GM10847 (cell line): ENCODE data around the gene NSUN2.

Source experiments
- POLR2A ChIP-seq: IDR thresholded peaks from 2 replicates; pipeline ENCODE4 v1.6.1; 2011; ENCODE audit not compliant: insufficient read length; ENCODE audit errors: extremely low read depth

Gene NSUN2

GRCh38 chr5:6596388-6596787 lies 36.5 kb downstream of the NSUN2 start:
- TF ChIP-seq POLR2A: no peak

GRCh38 chr5:6595405-6595804 lies 37.4 kb downstream of the NSUN2 start:
- TF ChIP-seq POLR2A: no peak

- TF ChIP-seq POLR2A: no peak
Measured at GRCh38 chr5:6594066-6594465, 38.8 kb downstream of the NSUN2 start.

- no peak for TF ChIP-seq POLR2A
Measured at GRCh38 chr5:6593148-6594016, 39.5 kb downstream of the NSUN2 start.

GRCh38 chr5:6592601-6593000 lies 40.2 kb downstream of the NSUN2 start:
- no peak for TF ChIP-seq POLR2A

- TF ChIP-seq POLR2A: no peak
Measured at GRCh38 chr5:6591671-6592288, 41.1 kb downstream of the NSUN2 start.

- TF ChIP-seq POLR2A: no peak
Measured at GRCh38 chr5:6590581-6590980, 42.3 kb downstream of the NSUN2 start.

- no peak for TF ChIP-seq POLR2A
Measured at GRCh38 chr5:6587171-6587570, 45.7 kb downstream of the NSUN2 start.

- TF ChIP-seq POLR2A: no peak
Measured at GRCh38 chr5:6586647-6587042, 46.2 kb downstream of the NSUN2 start.

GRCh38 chr5:6585939-6586646 lies 46.8 kb downstream of the NSUN2 start:
- no peak for TF ChIP-seq POLR2A

GRCh38 chr5:6585168-6585567 lies 47.7 kb downstream of the NSUN2 start:
- TF ChIP-seq POLR2A: no peak

- TF ChIP-seq POLR2A: no peak
Measured at GRCh38 chr5:6584727-6585126, 48.1 kb downstream of the NSUN2 start.

- no peak for TF ChIP-seq POLR2A
Measured at GRCh38 chr5:6584101-6584645, 48.7 kb downstream of the NSUN2 start.

GRCh38 chr5:6583049-6583880 lies 49.6 kb downstream of the NSUN2 start:
- TF ChIP-seq POLR2A: no peak

- TF ChIP-seq POLR2A: no peak
Measured at GRCh38 chr5:6582507-6583048, 50.3 kb downstream of the NSUN2 start.
